Erythroblast (primary cell): Measurements from ENCODE around the gene PTPRD.
"Not testable (repeated sequence)": the region's sequence is repeated elsewhere in the genome, so short reads cannot be mapped to it uniquely, and the experiment has no call there.

ENCODE experiments used
- DNase-seq, 2 experiments: peaks; one replicate each; lab custom pipeline; 2025; lab: John Stamatoyannopoulos, UW
- GATA1 ChIP-seq: IDR thresholded peaks from 2 replicates; pipeline ENCODE4 v1.6.1; 2011; ENCODE audit warnings: low read depth, mild to moderate bottlenecking, control low read depth, low read length, moderate library complexity
- POLR2A ChIP-seq: IDR thresholded peaks from 2 replicates; pipeline ENCODE4 v1.6.1; 2011; ENCODE audit warnings: mild to moderate bottlenecking, low read length

PTPRD gene

DNA sequence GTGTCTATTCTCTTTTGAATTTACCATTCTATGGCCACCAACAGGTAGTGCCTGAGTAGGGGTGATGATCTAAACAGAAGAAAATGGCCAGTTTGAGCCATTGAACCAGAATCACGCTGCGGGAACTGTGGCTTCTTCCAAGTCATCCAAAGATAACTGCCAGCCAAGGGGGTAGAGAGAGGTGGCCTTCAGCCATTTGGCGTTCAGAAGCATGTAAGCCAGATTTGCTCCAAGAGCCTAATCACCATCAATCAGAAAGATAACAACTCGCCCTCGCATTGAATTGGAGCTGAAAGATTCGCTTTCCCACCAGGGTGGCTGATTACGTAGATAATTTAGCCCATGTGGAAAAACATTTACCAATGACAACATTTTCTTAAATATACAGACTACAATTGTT lies 1510.5 kb downstream of the PTPRD start:
- TF ChIP-seq GATA1 (no peak), POLR2A (no peak)
- no peak for DNase-seq

DNA sequence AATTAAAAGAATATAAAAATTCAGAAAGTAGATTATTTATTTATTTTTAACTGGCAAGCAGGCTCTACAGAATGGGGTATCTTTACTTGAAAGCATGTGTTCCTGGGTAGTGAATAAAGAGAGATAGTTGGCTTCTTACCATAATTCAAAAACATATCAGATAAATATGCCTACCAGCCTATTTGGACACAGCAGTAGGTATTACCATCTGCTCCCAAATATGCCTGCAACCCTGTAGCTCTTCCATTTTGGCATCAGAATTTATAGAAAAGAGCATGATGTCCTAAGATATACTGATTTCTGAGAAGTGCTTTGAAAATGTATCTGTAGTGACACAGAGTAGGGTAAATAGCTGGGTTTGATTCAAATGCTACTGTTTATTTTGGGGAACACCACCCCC lies 1512.7 kb downstream of the PTPRD start:
- TF ChIP-seq POLR2A (no peak), GATA1 (no peak)
- no peak for DNase-seq

DNA sequence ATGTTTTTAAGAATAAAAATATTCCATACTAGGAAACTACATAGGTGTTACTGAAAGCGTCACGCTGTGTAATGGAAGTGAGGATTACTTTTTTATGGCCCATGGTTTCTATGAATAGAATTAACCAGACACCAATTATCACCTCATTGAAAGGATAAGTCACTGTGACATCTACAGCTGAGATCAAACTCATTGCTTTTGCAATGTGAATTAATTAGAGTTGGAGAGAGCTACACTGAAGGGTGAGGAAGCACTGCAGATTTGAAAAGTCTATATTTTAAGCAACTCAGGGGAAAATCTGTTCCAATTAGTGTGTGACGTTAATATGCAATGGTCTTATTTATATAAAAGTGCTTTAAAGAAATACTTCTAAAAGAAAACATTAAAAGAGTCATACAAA lies 1513.2 kb downstream of the PTPRD start:
- TF ChIP-seq POLR2A (no peak), GATA1 (no peak)
- no peak for DNase-seq

DNA sequence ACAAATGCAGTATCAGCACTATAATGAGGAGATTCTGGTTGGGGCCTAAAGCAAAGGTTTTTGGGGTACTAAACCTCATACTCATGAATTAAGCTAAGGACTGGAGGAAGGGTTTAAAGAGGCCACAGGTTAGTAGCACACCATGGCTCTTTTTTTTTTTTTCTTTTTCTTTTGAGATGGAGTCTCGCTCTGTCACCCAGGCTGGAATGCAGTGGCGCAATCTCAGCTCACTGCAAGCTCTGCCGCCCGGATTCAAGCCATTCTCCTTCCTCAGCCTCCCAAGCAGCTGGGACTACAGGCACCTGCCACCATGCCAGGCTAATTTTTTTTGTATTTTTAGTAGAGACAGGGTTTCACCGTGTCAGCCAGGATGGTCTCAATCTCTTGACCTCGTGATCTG lies 1515.5 kb downstream of the PTPRD start:
- not testable (repeated sequence) for DNase-seq

DNA sequence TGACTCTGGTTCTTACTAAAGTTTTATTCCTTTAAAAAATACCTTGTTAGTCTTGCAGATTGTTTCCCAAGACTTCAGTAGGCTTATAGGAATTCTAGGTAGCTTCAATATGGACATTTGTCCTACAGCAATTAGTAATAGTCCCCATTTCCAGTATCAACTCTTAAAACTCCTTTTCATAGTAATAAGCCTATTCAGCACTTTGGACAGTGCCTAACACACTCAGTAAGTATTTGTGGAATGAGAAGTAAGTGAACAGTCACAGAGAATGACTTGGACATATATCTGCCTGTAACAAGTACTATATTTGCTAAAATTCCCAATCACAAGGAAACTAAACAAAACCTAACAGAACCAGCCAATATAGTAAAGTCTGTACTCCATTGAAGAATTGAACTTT lies 1521.4 kb downstream of the PTPRD start:
- TF ChIP-seq POLR2A (no peak), GATA1 (no peak)
- no peak for DNase-seq

DNA sequence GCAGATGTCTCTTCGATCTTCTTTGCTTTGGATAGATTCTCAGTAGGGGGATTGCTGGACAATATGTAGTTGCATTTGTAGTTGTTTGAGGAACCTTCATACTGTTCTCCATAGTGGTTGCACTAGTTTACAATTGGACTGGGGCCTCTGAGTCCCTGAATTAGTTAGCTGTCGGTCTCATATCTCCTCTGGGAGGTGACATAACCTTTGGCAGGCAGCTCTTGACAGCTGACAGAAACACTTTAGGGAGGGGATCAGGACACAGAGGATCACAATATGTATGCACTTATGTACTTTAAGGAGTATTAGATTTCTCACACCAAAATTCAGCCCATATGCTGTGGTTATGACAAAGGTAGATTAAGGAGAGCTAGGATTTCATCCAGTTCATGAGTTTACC lies 1533.3 kb downstream of the PTPRD start:
- DNase-seq = no peak
- TF ChIP-seq GATA1 = no peak
- no peak for TF ChIP-seq POLR2A

DNA sequence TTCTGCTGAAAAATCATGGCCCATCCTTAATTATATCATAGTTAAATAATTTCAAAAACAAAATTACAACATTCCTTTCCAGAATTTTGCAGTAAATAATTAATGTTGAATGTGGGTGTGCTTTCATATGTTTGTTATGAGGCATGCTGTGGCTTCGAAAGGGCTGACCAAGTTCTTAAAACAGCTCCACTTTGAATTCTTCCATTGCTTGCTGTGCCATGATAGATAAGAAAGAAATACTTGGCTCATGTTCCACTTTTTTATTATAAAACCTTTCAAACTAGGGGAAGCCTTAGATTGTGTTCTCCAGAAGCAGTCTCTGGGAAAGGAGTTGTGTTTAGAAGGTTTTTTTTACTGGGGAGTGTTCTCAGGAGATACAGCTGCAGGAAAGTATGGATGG lies 1534.5 kb downstream of the PTPRD start:
- no peak for DNase-seq
- TF ChIP-seq POLR2A = no peak
- no peak for TF ChIP-seq GATA1

DNA sequence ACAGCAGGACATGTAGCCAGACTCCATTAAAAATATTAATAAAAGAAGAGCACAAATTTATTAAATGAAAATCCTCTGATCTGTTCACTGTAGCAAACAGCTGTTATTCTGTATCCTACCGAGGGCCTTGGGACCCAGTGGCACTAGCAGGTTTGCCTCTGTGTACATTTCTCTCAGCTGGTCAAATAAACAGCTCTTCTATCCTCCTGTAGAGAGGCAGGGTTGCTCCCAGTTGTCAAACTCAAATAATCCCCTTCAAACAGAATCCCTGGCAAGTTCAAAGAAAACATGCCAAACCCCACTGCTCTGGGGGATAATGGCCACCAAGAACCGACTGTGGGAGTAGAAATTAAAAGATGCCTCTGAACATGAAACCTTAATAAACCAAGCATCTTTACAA lies 1551.2 kb downstream of the PTPRD start:
- TF ChIP-seq GATA1 (no peak), POLR2A (no peak)
- no peak for DNase-seq

DNA sequence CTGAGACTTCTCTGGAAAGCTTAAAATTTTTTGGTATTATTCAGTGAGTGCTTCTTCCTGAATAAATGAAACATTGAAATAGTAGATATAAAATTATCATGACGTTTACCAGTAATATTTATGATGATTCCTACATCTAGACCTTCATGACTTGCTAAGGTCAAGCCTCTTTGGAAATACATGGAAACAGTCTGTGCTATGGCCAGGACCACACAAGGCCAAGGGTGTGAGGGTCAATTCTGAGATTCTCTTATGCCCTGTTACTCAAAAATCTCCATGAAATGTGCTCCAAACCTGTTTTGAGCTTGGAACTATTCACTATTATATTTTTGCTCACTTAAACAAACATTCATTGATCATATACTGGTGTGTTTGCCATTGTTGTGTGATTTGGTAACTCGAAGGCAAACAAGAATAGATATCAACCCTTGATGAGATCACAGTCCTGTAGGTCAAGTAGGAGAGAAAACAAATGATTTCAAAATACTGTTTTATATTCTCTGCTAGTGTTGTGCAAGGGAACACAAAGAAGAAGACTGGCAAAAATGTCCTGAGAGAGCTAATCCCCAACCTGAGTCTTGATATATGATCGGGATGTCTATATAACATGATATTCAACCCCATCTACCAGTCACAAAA lies 1558.3 kb downstream of the PTPRD start:
- no peak for DNase-seq
- TF ChIP-seq POLR2A = no peak
- no peak for TF ChIP-seq GATA1

DNA sequence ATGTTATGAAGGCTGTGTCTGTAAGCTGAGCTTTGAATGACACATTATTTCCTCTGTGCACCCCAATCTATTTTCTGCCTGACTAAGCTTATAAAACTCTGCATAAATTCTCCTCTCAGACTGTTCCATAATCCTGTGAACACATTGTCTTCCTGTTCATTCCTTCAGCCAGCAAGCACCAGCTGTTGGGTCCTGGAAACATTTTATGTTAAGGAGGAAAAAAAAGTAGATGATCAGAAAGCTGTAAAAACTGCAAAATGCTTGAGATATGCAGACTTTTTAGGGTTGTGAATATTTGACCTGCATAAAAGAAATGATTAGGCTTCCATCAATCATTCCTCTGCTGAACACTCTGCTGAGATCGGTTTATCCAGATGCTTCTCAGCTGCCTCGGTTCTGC lies 1567.2 kb downstream of the PTPRD start:
- TF ChIP-seq POLR2A = no peak
- DNase-seq = no peak

DNA sequence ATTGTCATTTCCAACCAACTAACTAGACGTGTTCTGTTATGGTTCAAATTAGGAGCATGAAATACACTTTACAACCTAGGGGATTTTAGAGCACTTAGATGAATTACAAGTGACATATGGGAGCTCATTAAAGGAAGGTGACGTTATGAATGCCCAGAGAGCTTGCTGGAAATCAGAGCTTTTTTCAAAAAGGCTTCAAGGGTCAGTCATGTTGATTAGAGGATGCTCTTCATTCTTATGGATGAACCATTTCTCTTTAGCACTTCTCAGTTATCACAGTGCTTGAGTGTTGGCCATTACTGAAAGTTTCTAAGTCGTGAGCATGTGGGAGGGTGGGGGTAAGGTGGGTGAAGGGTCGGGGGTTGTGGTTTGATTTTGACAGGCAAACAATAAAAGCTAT lies 1567.7 kb downstream of the PTPRD start:
- TF ChIP-seq GATA1 = no peak
- no peak for TF ChIP-seq POLR2A
- DNase-seq = no peak

DNA sequence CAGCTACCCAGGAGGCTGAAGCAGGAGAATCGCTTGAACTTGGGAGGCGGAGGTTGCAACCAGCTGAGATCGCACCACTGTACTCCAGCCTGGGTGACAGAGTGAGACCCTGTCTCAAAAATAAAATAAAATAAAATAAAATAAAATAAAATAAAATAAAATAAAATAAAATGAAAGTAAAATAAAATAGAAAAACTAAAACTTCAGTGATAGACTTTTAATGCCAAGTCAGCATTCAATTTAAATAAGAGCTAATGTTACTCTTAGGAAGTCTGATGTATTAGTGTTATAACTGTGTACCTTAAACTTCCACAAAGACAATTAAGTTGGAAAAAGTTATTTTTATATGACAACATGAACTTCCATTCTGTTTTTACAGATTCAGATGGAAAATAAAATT lies 1569.0 kb downstream of the PTPRD start:
- not testable (repeated sequence) for DNase-seq

DNA sequence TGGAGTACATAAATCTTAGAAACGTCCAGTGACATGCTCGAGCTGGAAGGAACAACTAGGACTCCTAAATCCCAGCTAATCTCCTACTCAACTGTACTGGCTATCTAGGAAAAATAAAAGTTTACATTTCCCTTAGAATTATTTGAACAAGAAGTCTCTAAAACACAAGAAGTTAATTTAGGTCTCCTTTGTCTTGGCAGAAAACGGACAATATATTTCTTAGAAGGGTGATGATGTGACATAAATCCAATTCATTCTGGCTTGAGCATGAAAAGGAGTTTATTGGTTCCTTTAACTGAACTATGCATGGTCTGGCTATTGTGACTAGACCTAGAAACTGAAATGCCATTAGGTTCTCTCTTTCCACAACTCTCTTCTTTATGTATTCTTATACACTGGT lies 1571.0 kb downstream of the PTPRD start:
- TF ChIP-seq POLR2A (no peak), GATA1 (no peak)
- no peak for DNase-seq

DNA sequence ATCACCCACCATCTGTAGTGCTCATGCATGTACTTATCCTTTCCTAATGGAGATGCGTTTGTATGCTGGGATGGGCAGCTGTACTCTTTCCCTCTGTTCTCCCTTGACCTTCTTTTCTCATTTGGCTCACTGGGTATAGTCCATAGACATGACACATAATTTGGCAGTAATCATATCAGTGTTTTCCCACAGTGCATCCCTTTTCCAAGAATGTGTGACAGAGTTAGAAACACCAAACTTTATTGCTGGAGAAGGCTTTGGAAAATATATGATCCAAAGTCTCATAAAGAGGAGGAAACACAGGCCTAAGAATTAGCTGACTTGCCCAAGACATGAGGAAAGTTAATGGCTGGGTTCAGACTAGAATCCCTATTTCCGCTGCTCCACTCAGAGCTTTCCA lies 1579.8 kb downstream of the PTPRD start:
- TF ChIP-seq GATA1 (no peak), POLR2A (no peak)
- DNase-seq = no peak

DNA sequence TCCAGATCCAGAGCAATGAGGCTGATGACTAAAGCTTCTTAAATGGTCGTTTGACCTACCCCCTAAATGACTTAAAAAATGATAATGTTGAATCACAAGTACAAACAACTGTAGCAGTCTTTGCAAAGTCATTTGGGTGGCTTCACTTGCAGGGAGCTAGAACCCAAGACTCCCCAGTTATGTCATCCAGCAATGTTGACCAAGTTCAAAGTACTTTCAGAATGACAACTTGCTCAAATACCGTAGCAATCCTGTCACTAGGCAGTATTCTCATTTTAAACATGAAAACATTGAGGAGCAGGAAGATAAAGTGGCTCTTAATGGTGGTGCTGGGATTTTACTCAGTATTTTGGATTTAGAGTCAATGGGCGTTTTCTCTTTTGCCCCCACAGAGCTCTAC lies 1596.2 kb downstream of the PTPRD start:
- DNase-seq = no peak
- TF ChIP-seq GATA1 (no peak), POLR2A (no peak)

DNA sequence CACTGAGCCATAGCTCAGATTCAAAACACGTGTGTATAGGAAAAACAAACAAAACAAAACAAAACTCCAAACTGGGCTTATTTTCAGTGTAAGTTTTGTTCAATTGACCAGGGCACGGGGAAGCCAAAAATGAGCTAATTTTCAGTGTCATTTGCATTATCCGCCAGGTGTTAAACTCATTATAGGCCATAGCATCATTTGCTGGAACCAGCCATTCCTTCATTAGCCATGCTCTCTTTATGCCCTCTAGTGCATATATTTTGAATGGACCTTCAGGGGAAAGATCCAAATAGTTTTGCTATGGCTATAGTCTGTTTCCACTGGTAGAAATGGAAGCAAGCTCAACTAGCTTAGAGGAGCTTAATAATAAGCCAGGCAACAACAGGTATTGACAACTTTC lies 1608.0 kb downstream of the PTPRD start:
- TF ChIP-seq GATA1 = no peak
- no peak for TF ChIP-seq POLR2A
- no peak for DNase-seq
